GM18498 (cell line): ENCODE results near the gene OPRD1.
A peak's percentile ranks its signal among the peaks of the same experiment; 100 is the strongest.

ENCODE experiments used
- ATAC-seq: cut with Tn5 transposase; IDR thresholded peaks from one replicate; pipeline ENCODE4 v1.9.1; 2021; ENCODE audit warnings: mild to moderate bottlenecking, moderate library complexity; ENCODE audit not compliant: unreplicated experiment

OPRD1 gene

GRCh38 chr1:28882009-28882628 lies 70.1 kb downstream of the OPRD1 start:
- no peak for ATAC-seq

- ATAC-seq, result no peak
Measured at GRCh38 chr1:28883242-28883616, 71.3 kb downstream of the OPRD1 start.

GRCh38 chr1:28885472-28885877 lies 73.5 kb downstream of the OPRD1 start:
- ATAC-seq, result no peak

GRCh38 chr1:28885977-28886730 lies 74.2 kb downstream of the OPRD1 start:
- no peak for ATAC-seq

GRCh38 chr1:28886731-28887418 lies 74.9 kb downstream of the OPRD1 start:
- peak; percentile 74 for ATAC-seq

GRCh38 chr1:28887419-28887834 lies 75.5 kb downstream of the OPRD1 start:
- no peak for ATAC-seq

- ATAC-seq, result no peak
Measured at GRCh38 chr1:28887835-28888682, 76.1 kb downstream of the OPRD1 start.

- no peak for ATAC-seq
Measured at GRCh38 chr1:28888915-28889314, 76.9 kb downstream of the OPRD1 start.

- ATAC-seq, result no peak
Measured at GRCh38 chr1:28889357-28889756, 77.4 kb downstream of the OPRD1 start.

- ATAC-seq, result no peak
Measured at GRCh38 chr1:28890435-28890834, 78.5 kb downstream of the OPRD1 start.

- no peak for ATAC-seq
Measured at GRCh38 chr1:28890836-28891235, 78.9 kb downstream of the OPRD1 start.

- no peak for ATAC-seq
Measured at GRCh38 chr1:28891256-28891655, 79.3 kb downstream of the OPRD1 start.

GRCh38 chr1:28893403-28894102 lies 81.6 kb downstream of the OPRD1 start:
- no peak for ATAC-seq

GRCh38 chr1:28894785-28895184 lies 82.8 kb downstream of the OPRD1 start:
- ATAC-seq, result no peak

GRCh38 chr1:28895896-28896608 lies 84.1 kb downstream of the OPRD1 start:
- no peak for ATAC-seq

GRCh38 chr1:28896609-28896986 lies 84.6 kb downstream of the OPRD1 start:
- no peak for ATAC-seq

- no peak for ATAC-seq
Measured at GRCh38 chr1:28897789-28898188, 85.8 kb downstream of the OPRD1 start.

GRCh38 chr1:28898405-28898881 lies 86.5 kb downstream of the OPRD1 start:
- ATAC-seq, result no peak

GRCh38 chr1:28899267-28899666 lies 87.3 kb downstream of the OPRD1 start:
- ATAC-seq, result no peak

GRCh38 chr1:28900562-28900961 lies 88.6 kb downstream of the OPRD1 start:
- no peak for ATAC-seq
